Gastroesophageal sphincter (tissue), 3 donors: Measurements from ENCODE around the gene TCP10L.

Experiments used
- CTCF ChIP-seq, 4 experiments: fragments of 200-600 bp in 2 of 4; fragments of 450-650 bp in 2 of 4; sonication (generic) in 1 of 4; IDR thresholded peaks; one replicate each; pipeline ENCODE4 v1.5.1; 2017 to 2019; ENCODE audit warnings: antibody characterized with exemption in 4 of 4, mild to moderate bottlenecking in 2 of 4, moderate library complexity in 2 of 4
- EP300 ChIP-seq: sonication (generic); formaldehyde crosslinking; IDR thresholded peaks from one replicate; pipeline ENCODE4 v1.6.1; 2017; ENCODE audit warnings: antibody characterized with exemption, mild to moderate bottlenecking
- POLR2A ChIP-seq, 2 donors: fragments of 450-650 bp; IDR thresholded peaks; one replicate each; pipeline ENCODE4 v1.6.1; 2017; ENCODE audit warnings: antibody characterized with exemption in 2 of 2, mild to moderate bottlenecking in 2 of 2, moderate library complexity in 1 of 2
- POLR2AphosphoS5 ChIP-seq: sonication (generic); formaldehyde crosslinking; IDR thresholded peaks from one replicate; pipeline ENCODE4 v1.6.1; 2017; ENCODE audit warnings: antibody characterized with exemption

GRCh38 chr21:32602099-32602498 lies 16.8 kb upstream of the TCP10L start:
- TF ChIP-seq CTCF (IDR thresholded peaks at IDR 0.05) (no peak), POLR2A (IDR thresholded peaks at IDR 0.05) (no peak), POLR2AphosphoS5 (no peak), EP300 (no peak)
